ENCODE results near the gene MEIS2. TPM values are rescaled to one million over a fixed set of nuclear protein-coding genes. Genes with fewer than 3 reads are reported as not detected.

Gene MEIS2
- 56.7 and 63.4 TPM in 2 replicates for total RNA-seq

GRCh38 chr15:37100109-37100965 lies at the start of gene MEIS2:
TSS of gene MEIS2 (minus strand) at chr15:37100549. CDS start at chr15:37099466, 1,083 bp downstream.

